Astrocyte (in vitro differentiated cells and primary cell): ENCODE results near the gene CFAP45. TPM values are rescaled to one million over a fixed set of nuclear protein-coding genes. Genes with fewer than 3 reads are reported as not detected.

ENCODE experiments used
- DNase-seq: peaks from one replicate; pipeline ENCODE4 v3.0.0-alpha.2; 2010; ENCODE audit warnings: low read depth
- FAIRE-seq: peaks from 2 replicates; lab custom pipeline; 2011; peaks lifted over from hg19 to GRCh38; lab: Jason Lieb, UNC
- H2AFZ ChIP-seq: 2 replicates; pipeline ENCODE4 v1.6.0; 2012; ENCODE audit warnings: low read depth, low read length, inconsistent platforms
- H3K27ac ChIP-seq: 2 replicates; pipeline ENCODE4 v1.5.1; 2011; ENCODE audit warnings: low read depth, low read length, inconsistent platforms
- H3K27me3 ChIP-seq: 2 replicates; pipeline ENCODE4 v1.6.0; 2011; ENCODE audit warnings: low read length, inconsistent platforms; ENCODE audit not compliant: insufficient read depth
- H3K36me3 ChIP-seq: 2 replicates; pipeline ENCODE4 v1.5.1; 2011; ENCODE audit warnings: low read length, inconsistent platforms; ENCODE audit not compliant: insufficient read depth
- H3K4me1 ChIP-seq: 2 replicates; pipeline ENCODE4 v1.5.1; 2011; ENCODE audit warnings: low read length, inconsistent platforms; ENCODE audit not compliant: insufficient read depth
- H3K4me2 ChIP-seq: 2 replicates; pipeline ENCODE4 v1.6.0; 2012; ENCODE audit warnings: low read length, inconsistent platforms
- H3K4me3 ChIP-seq: 2 replicates; pipeline ENCODE4 v1.5.1; 2011; ENCODE audit warnings: low read depth, mild to moderate bottlenecking, low read length, inconsistent platforms; ENCODE audit not compliant: insufficient read depth
- H3K79me2 ChIP-seq: 2 replicates; pipeline ENCODE4 v1.6.0; 2012; ENCODE audit warnings: mild to moderate bottlenecking, low read length, inconsistent platforms; ENCODE audit not compliant: insufficient read depth
- H3K9ac ChIP-seq: 2 replicates; pipeline ENCODE4 v1.6.0; 2012; ENCODE audit warnings: mild to moderate bottlenecking, low read length, inconsistent platforms
- H3K9me3 ChIP-seq: 2 replicates; pipeline ENCODE4 v1.5.1; 2012; ENCODE audit warnings: low read depth, mild to moderate bottlenecking, low read length, inconsistent platforms; ENCODE audit not compliant: insufficient read depth
- H4K20me1 ChIP-seq: 2 replicates; pipeline ENCODE4 v1.6.0; 2012; ENCODE audit warnings: low read length, inconsistent platforms; ENCODE audit not compliant: insufficient read depth
- H3K27ac Mint-ChIP-seq: one replicate; pipeline ENCODE4 v1.8.0; 2021; ENCODE audit warnings: mild to moderate bottlenecking, mixed read lengths; ENCODE audit not compliant: unreplicated experiment
- H3K27me3 Mint-ChIP-seq: one replicate; pipeline ENCODE4 v1.8.0; 2021; ENCODE audit warnings: low read depth, mixed read lengths; ENCODE audit not compliant: unreplicated experiment
- H3K36me3 Mint-ChIP-seq: one replicate; pipeline ENCODE4 v1.8.0; 2021; ENCODE audit warnings: low read depth, mixed read lengths; ENCODE audit not compliant: unreplicated experiment
- H3K4me1 Mint-ChIP-seq: one replicate; pipeline ENCODE4 v1.8.0; 2021; ENCODE audit warnings: low read depth, mixed read lengths; ENCODE audit not compliant: unreplicated experiment
- H3K4me3 Mint-ChIP-seq: one replicate; pipeline ENCODE4 v1.8.0; 2021; ENCODE audit warnings: mild to moderate bottlenecking, moderate library complexity, mixed read lengths; ENCODE audit not compliant: unreplicated experiment
- H3K9me3 Mint-ChIP-seq: one replicate; pipeline ENCODE4 v1.8.0; 2021; ENCODE audit warnings: mild to moderate bottlenecking, mixed read lengths; ENCODE audit not compliant: unreplicated experiment
- EZH2 ChIP-seq: IDR thresholded peaks from 2 replicates; pipeline ENCODE4 v1.6.1; 2012; ENCODE audit warnings: mild to moderate bottlenecking, low read length, inconsistent platforms; ENCODE audit not compliant: insufficient read depth
- total RNA-seq: library from RNA; stranded (reverse); gene quantifications from 2 replicates; pipeline ENCODE4 v1.2.1, GENCODE V29; 2021
- TF ChIP-seq, protein P1 (sequence below): IDR thresholded peaks from 2 replicates; pipeline ENCODE4 v1.5.1; 2011; ENCODE audit warnings: low read depth, mild to moderate bottlenecking, inconsistent platforms, low read length, moderate library complexity; ENCODE audit not compliant: insufficient read depth

CFAP45 gene
- total RNA-seq, 1 donor from 2014 or later, result 3.2 TPM

DNA sequence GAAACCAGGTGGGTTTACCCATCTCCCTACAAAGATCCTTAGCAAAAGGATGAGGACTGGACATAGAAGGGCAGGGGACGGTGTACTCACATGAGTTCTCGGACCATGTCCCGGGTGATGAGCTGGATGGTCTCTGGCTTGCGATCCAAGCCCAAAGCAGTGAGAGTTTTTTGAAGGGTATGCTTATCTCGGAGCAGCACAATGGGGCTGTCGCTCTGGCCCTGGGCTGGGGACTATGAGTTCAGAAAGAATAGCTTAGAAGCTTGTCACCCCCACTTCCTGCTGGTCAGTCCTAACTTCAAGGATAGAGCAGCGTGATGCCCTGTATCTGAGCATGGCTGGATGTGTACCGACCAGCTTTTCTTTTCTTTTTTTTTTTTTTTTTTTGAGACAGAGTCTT lies 9.6 kb downstream of the CFAP45 start:
- H3K27ac ChIP-seq, result peak overlapping the region; percentile 69
- H3K27ac Mint-ChIP-seq, result no peak overlapping the region

DNA sequence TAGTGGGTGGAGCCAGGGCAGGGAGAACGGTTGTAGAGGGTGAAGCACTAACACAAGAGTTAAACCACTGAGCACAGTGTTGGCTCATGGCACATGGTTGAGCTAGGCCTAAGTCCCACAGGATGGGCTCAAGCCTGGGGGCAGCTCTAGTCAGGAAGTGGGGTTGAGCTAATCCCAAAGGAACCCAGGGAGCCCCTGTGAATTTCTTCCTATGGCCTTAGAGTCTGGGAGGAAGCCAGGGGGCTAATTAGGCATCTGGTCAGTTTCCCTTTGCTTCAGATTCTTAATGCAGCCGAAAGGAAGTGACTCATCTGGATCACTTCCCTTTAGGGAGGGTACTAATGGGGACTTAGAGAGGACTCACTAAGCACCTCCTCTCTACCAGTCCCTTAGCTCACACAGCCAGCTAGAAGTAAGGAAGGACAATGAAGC lies 10.1 kb downstream of the CFAP45 start:
- H3K4me1 ChIP-seq, result peaks cover 19% of the 10 kb centered on the region
- no peaks in the 10 kb centered on the region for H4K20me1 ChIP-seq
- peak overlapping the region; percentile 51 for H2AFZ ChIP-seq
- H3K9me3 ChIP-seq, result no peaks in the 10 kb centered on the region
- no peaks in the 10 kb centered on the region for H3K36me3 ChIP-seq
- no peak overlapping the region for H3K4me3 ChIP-seq
- Mint-ChIP-seq H3K4me3 (no peak overlapping the region), H3K27me3 (peaks cover 3% of the 10 kb centered on the region), H3K36me3 (peaks cover 3% of the 10 kb centered on the region), H3K9me3 (no peaks in the 10 kb centered on the region), H3K4me1 (peaks cover 23% of the 10 kb centered on the region), H3K27ac (peak overlapping the region; percentile 22)
- FAIRE-seq, result peak; percentile 93
- H3K79me2 ChIP-seq, result no peaks in the 10 kb centered on the region
- peak overlapping the region; percentile 35 for H3K9ac ChIP-seq
- no peaks in the 10 kb centered on the region for H3K27me3 ChIP-seq
- no peak for TF ChIP-seq EZH2
- TF ChIP-seq, protein P1, sequence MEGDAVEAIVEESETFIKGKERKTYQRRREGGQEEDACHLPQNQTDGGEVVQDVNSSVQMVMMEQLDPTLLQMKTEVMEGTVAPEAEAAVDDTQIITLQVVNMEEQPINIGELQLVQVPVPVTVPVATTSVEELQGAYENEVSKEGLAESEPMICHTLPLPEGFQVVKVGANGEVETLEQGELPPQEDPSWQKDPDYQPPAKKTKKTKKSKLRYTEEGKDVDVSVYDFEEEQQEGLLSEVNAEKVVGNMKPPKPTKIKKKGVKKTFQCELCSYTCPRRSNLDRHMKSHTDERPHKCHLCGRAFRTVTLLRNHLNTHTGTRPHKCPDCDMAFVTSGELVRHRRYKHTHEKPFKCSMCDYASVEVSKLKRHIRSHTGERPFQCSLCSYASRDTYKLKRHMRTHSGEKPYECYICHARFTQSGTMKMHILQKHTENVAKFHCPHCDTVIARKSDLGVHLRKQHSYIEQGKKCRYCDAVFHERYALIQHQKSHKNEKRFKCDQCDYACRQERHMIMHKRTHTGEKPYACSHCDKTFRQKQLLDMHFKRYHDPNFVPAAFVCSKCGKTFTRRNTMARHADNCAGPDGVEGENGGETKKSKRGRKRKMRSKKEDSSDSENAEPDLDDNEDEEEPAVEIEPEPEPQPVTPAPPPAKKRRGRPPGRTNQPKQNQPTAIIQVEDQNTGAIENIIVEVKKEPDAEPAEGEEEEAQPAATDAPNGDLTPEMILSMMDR, result no peak
- H3K4me2 ChIP-seq, result peak overlapping the region; percentile 54
- peak; percentile 94 for DNase-seq
- peak overlapping the region; percentile 69 for H3K27ac ChIP-seq

More for the DNA sequence above, 9.6 kb downstream of the CFAP45 start:
- no peak for FAIRE-seq
- DNase-seq, result no peak
- Mint-ChIP-seq H3K27me3 (peaks cover 7% of the 10 kb centered on the region), H3K9me3 (no peaks in the 10 kb centered on the region), H3K36me3 (peaks cover 3% of the 10 kb centered on the region), H3K4me3 (no peak overlapping the region), H3K4me1 (peaks cover 23% of the 10 kb centered on the region)
- Histone ChIP-seq H3K9ac (peak overlapping the region; percentile 35), H3K9me3 (no peaks in the 10 kb centered on the region), H3K4me3 (no peak overlapping the region), H4K20me1 (no peaks in the 10 kb centered on the region), H3K4me2 (peak overlapping the region; percentile 54), H2AFZ (peak overlapping the region; percentile 35), H3K36me3 (no peaks in the 10 kb centered on the region), H3K27me3 (no peaks in the 10 kb centered on the region), H3K79me2 (no peaks in the 10 kb centered on the region), H3K4me1 (peaks cover 19% of the 10 kb centered on the region)
- no peak for TF ChIP-seq EZH2
- TF ChIP-seq, protein P1, result no peak

DNA sequence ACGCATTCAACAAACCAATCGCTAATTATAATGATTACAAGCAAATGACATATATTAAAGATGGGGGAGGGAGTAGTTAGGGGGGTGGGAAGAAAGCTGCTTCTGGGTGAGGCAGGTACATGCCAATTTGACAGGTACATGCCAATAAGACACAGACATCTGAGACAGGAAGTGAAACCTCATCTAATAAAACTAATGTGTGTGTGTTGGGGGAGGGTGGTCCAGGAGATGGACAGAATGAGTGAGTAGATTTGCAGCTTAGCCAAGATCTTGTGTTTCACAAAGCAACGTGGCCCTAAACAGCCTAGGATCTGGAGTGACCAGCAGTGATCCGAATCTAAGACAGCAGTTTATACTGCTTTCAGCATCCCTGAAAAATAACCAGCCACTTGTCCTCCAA lies 10.8 kb downstream of the CFAP45 start:
- H3K4me1 ChIP-seq, result peaks cover 19% of the 10 kb centered on the region
- no peak overlapping the region for H3K4me3 ChIP-seq
- FAIRE-seq, result no peak
- Mint-ChIP-seq H3K27me3 (no peaks in the 10 kb centered on the region), H3K27ac (no peak overlapping the region), H3K9me3 (no peaks in the 10 kb centered on the region), H3K4me3 (no peak overlapping the region), H3K36me3 (peaks cover 3% of the 10 kb centered on the region), H3K4me1 (peaks cover 23% of the 10 kb centered on the region)
- H3K9me3 ChIP-seq, result no peaks in the 10 kb centered on the region
- peak overlapping the region; percentile 68 for H3K27ac ChIP-seq
- H3K9ac ChIP-seq, result peak overlapping the region; percentile 24
- no peaks in the 10 kb centered on the region for H4K20me1 ChIP-seq
- no peaks in the 10 kb centered on the region for H3K27me3 ChIP-seq
- H2AFZ ChIP-seq, result no peak overlapping the region
- no peaks in the 10 kb centered on the region for H3K79me2 ChIP-seq
- TF ChIP-seq EZH2, result no peak
- TF ChIP-seq, protein P1, result no peak
- H3K36me3 ChIP-seq, result no peaks in the 10 kb centered on the region
- H3K4me2 ChIP-seq, result peak overlapping the region; percentile 54
- no peak for DNase-seq
